HEK293T (cell line): ENCODE data around the gene PPM1L.

Experiments used
- CTCF ChIA-PET: fragments of 350-600 bp; formaldehyde crosslinking; extraction: SDS; loops from one replicate; lab custom pipeline; 2021; ENCODE audit warnings: antibody characterized with exemption, inconsistent platforms; lab: Yijun Ruan, JAX
- POLR2A ChIA-PET: fragments of 350-600 bp; formaldehyde crosslinking; extraction: SDS; loops from one replicate; lab custom pipeline; 2020; ENCODE audit warnings: antibody characterized with exemption, inconsistent platforms; lab: Yijun Ruan, JAX
- DNase-seq: peaks from one replicate; pipeline ENCODE4 v3.0.0; 2012; ENCODE audit warnings: mixed read lengths; ENCODE audit errors: extremely low spot score
- ARNT ChIP-seq: fragments of 450-650 bp; IDR thresholded peaks from 2 replicates; pipeline ENCODE4 v1.6.1; 2017; ENCODE audit warnings: mild to moderate bottlenecking
- BHLHE40 ChIP-seq: fragments of 450-650 bp; IDR thresholded peaks from 2 replicates; pipeline ENCODE4 v1.6.1; 2016; ENCODE audit warnings: mild to moderate bottlenecking, moderate library complexity, borderline replicate concordance
- CTBP1 ChIP-seq: fragments of 450-650 bp; IDR thresholded peaks from 2 replicates; pipeline ENCODE4 v1.6.1; 2016; ENCODE audit warnings: borderline replicate concordance
- ELF4 ChIP-seq: fragments of 450-650 bp; IDR thresholded peaks from 2 replicates; pipeline ENCODE4 v1.6.1; 2017; ENCODE audit warnings: antibody characterized with exemption
- FOXA1 ChIP-seq: fragments of 450-650 bp; IDR thresholded peaks from 2 replicates; pipeline ENCODE4 v1.6.1; 2016; ENCODE audit warnings: mild to moderate bottlenecking
- FOXK2 ChIP-seq: fragments of 450-650 bp; IDR thresholded peaks from 2 replicates; pipeline ENCODE4 v1.6.1; 2016; ENCODE audit warnings: mild to moderate bottlenecking
- FOXM1 ChIP-seq: fragments of 450-650 bp; IDR thresholded peaks from 2 replicates; pipeline ENCODE4 v1.6.1; 2017; ENCODE audit warnings: mild to moderate bottlenecking, borderline replicate concordance
- HDGF ChIP-seq: fragments of 450-650 bp; IDR thresholded peaks from 2 replicates; pipeline ENCODE4 v1.6.1; 2017; ENCODE audit warnings: antibody characterized with exemption, borderline replicate concordance
- L3MBTL2 ChIP-seq: fragments of 450-650 bp; conservative IDR thresholded peaks from 2 replicates; pipeline ENCODE4 v1.6.1; 2016; ENCODE audit warnings: mild to moderate bottlenecking
- LEF1 ChIP-seq: fragments of 450-650 bp; IDR thresholded peaks from 2 replicates; pipeline ENCODE4 v1.6.1; 2017; ENCODE audit warnings: mild to moderate bottlenecking, borderline replicate concordance
- NFRKB ChIP-seq: fragments of 450-650 bp; IDR thresholded peaks from 2 replicates; pipeline ENCODE4 v1.6.1; 2016; ENCODE audit warnings: mild to moderate bottlenecking, moderate library complexity
- SP1 ChIP-seq: fragments of 450-650 bp; IDR thresholded peaks from 2 replicates; pipeline ENCODE4 v1.6.1; 2017
- SUZ12 ChIP-seq: fragments of 450-650 bp; IDR thresholded peaks from 2 replicates; pipeline ENCODE4 v1.6.1; 2016; ENCODE audit warnings: mild to moderate bottlenecking
- TARDBP ChIP-seq: fragments of 450-650 bp; IDR thresholded peaks from 2 replicates; pipeline ENCODE4 v1.6.1; 2016
- ZNF384 ChIP-seq: fragments of 450-650 bp; IDR thresholded peaks from 2 replicates; pipeline ENCODE4 v1.6.1; 2016
- TF ChIP-seq, protein P1 (sequence below): fragments of 450-650 bp; IDR thresholded peaks from 2 replicates; pipeline ENCODE4 v1.6.1; 2016

PPM1L gene

DNA sequence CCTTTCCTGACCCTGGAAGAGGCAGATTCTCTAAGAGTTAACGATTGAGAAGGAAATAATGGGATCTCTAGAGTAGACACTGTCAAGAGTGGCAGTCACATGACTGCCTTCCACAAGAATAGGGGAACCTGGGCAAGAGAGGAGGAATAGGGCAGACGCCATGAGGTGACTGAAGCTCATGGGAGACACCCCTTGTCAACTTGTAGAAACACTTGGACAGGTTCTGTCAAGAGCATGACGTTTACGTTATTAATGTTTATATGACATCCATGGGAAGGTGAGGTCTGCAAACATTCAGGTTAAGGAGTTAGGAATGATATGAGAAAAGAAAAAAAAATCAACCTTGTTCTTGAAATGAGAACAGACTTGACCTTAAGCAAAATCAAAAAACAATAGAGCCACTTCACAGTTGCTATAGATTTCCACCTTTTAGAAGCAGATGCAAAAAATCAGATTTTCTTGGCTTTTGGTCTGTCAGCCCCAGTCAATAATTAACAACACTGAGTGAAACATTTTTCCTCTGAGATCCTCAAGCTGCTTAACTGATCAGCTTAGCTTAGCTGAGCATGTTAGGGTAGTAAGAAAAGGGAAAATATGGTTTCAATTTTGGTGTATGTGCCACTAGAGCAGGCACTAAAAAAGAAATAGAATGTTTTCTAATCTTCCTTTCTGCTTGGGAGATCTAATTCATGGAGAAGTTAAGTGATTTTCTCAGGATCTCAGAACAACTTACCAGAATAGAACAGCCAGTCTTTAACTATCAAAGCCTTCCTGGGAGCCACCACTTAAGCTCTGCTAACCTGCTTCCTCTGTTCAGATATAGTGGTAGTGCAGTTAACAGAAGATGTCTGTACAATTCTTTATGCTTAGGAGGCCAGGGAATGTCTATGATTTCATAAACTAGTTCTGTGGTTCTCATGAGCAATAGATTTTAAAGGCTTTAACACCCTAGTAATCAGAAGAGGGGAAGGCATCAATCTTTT, 232.2 kb downstream of the PPM1L start:
- ChIA-PET CTCF (no interaction called here), POLR2A (no interaction called here)
- TF ChIP-seq ARNT: no peak
- no peak for TF ChIP-seq HDGF
- no peak for TF ChIP-seq FOXM1
- TF ChIP-seq FOXA1: no peak
- no peak for TF ChIP-seq LEF1
- TF ChIP-seq CTBP1: no peak
- TF ChIP-seq BHLHE40: no peak
- TF ChIP-seq ELF4: no peak
- TF ChIP-seq L3MBTL2: no peak
- TF ChIP-seq FOXK2: no peak
- TF ChIP-seq NFRKB: no peak
- TF ChIP-seq TARDBP: no peak
- TF ChIP-seq SP1: no peak
- TF ChIP-seq, protein P1, sequence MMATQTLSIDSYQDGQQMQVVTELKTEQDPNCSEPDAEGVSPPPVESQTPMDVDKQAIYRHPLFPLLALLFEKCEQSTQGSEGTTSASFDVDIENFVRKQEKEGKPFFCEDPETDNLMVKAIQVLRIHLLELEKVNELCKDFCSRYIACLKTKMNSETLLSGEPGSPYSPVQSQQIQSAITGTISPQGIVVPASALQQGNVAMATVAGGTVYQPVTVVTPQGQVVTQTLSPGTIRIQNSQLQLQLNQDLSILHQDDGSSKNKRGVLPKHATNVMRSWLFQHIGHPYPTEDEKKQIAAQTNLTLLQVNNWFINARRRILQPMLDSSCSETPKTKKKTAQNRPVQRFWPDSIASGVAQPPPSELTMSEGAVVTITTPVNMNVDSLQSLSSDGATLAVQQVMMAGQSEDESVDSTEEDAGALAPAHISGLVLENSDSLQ: no peak
- no peak for TF ChIP-seq SUZ12
- no peak for TF ChIP-seq ZNF384
- no peak for DNase-seq

DNA sequence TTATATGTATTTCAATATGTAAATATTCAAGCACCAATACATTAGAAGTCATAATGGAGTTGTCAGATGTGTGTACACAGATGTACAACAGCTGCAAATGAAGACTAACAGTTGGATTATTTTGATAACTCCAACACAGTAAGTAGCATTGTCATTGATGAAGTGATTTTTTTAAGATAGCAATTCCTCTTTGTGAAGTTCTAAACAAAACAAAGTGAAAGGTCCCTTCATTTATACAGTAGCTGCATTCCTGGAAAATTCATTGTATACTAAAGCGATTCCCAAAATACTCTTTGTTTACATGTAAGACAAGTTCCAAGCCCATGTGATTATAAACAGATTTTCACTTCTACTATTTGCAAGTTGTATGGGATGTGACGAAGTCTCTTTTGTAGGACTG, 234.4 kb downstream of the PPM1L start:
- ChIA-PET POLR2A (no interaction called here), CTCF (no interaction called here)
- TF ChIP-seq FOXA1 (no peak), ZNF384 (no peak), HDGF (no peak), NFRKB (no peak), TARDBP (no peak)
- TF ChIP-seq, protein P1: no peak
- no peak for DNase-seq

DNA sequence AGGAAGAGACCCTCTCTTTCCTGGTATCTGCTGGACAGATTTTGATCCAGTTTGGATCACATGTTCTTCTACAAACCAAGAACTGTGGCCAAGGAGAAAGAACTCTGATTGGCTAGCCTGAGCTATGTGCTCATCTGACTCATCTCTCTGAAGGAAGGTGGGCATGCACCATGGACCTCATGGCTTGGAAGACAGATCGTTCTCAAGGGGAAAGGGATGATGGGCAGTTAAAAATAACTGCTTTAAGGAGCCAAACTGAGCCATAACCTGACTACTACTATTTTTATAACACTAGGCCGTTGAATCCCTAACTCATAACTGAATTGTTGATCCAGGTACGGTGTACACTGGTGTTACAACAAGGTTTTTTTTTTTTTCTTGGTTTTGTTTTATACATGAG, 236.7 kb downstream of the PPM1L start:
- TF ChIP-seq, protein P1: no peak
- no peak for TF ChIP-seq NFRKB
- TF ChIP-seq L3MBTL2: no peak
- POLR2A ChIA-PET: no interaction called here
- CTCF ChIA-PET: no interaction called here

DNA sequence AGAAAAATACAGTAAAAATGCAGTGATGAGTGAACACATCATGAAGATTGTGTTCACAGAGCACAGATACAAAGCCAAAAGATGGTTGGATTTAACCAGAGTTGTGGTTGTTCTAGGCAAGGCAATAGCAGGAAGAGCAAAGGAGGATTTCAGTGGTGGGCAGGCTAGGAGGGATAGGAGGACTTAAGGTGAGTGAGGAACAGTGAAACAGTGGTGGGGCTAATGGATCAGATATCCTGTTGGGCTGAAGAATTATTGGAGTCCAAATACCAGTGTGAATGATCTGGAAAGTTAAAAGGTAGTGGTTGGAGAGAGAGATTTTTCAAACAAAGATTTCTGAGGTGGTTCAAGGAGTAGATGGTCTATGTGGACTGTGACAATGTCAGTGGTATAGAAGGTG, 240.8 kb downstream of the PPM1L start:
- CTCF ChIA-PET: no interaction called here
- DNase-seq: no peak
- POLR2A ChIA-PET: no interaction called here
- TF ChIP-seq FOXK2 (no peak), ELF4 (no peak), SP1 (no peak), ZNF384 (no peak), HDGF (no peak), CTBP1 (no peak), LEF1 (no peak), TARDBP (no peak), ARNT (no peak), BHLHE40 (no peak), FOXA1 (no peak)
- TF ChIP-seq, protein P1: no peak

More for the DNA sequence above, 236.7 kb downstream of the PPM1L start:
- no peak for DNase-seq

DNA sequence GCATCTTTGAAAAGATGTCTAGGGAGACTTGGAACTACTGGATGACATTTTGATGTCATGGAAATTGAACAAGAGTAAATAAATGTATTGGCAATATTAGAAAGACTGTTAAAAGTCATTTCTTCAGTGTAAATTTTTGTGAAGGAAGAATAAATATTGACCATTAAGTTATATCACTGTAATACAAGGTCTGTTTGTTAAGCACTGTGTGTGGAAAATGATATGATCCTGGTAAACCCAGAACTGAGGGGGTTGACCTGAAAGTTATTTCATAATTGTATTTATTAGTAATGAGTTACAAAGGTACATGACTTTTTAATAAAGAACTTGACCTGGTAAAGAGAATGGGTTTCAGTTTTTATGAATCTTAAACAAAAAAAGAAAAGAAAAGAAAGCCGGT, 242.6 kb downstream of the PPM1L start:
- DNase-seq: no peak
- no peak for TF ChIP-seq ARNT
- TF ChIP-seq, protein P1: no peak
- TF ChIP-seq CTBP1: no peak
- no peak for TF ChIP-seq NFRKB
- no peak for TF ChIP-seq FOXA1
- POLR2A ChIA-PET: no interaction called here
- CTCF ChIA-PET: no interaction called here

DNA sequence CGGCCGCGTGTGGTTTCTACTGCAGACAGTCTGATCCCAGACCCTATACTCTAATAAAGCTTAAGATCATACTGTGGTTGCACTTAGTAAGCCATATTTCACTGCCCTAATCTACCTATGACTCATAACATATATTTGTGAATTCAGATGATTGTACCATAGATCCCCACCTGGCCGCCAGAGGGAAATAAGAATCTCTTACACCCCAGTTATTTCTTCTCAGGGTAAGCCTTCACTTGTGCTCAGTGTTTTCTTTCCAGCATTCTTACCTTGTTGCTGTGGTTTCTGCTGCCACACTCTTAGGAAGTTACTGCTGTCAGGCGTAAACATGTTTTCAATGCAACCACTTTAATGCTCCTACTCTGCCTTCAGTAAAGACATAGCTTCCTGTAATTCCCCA, 243.2 kb downstream of the PPM1L start:
- CTCF ChIA-PET: no interaction called here
- DNase-seq: no peak
- POLR2A ChIA-PET: no interaction called here
- TF ChIP-seq FOXK2: no peak
- TF ChIP-seq, protein P1: no peak
- no peak for TF ChIP-seq ZNF384
- no peak for TF ChIP-seq FOXA1
